SK-N-SH (cell line): ENCODE results near the gene MYBPC3. TPM values are rescaled to one million over a fixed set of nuclear protein-coding genes. Genes with fewer than 3 reads are reported as not detected.

Experiments
- CTCF ChIA-PET: fragments of 300-600, 350-600 bp; formaldehyde crosslinking; extraction: SDS; loops from one replicate; lab custom pipeline; 2021; lab: Yijun Ruan, JAX
- POLR2A ChIA-PET: fragments of 350-600 bp; sonication (Branson Sonifier 250); formaldehyde crosslinking; extraction: SDS; loops from one replicate; lab custom pipeline; 2020; ENCODE audit warnings: antibody characterized with exemption, inconsistent platforms; lab: Yijun Ruan, JAX
- DNase-seq: peaks from one replicate; pipeline ENCODE4 v3.0.0; 2012
- H2AFZ ChIP-seq: fragments of 200-600 bp; sonication (generic); 2 replicates; pipeline ENCODE4 v1.8.1; 2016; ENCODE audit warnings: antibody characterized with exemption, mild to moderate bottlenecking, low read depth
- H3F3A ChIP-seq: fragments of 200-600 bp; sonication (generic); replicated peaks from 2 replicates; pipeline ENCODE3; 2016; ENCODE audit warnings: antibody characterized with exemption, mild to moderate bottlenecking; ENCODE audit not compliant: insufficient read depth
- H3K27ac ChIP-seq, 2 experiments: fragments of 200-500 bp in 1 of 2; fragments of 200-600 bp in 1 of 2; sonication (Bioruptor generic) in 1 of 2; sonication (generic), shearing (Covaris generic) in 1 of 2; 2 replicates each; pipeline versions ENCODE4 v1.5.1 to v1.6.1; 2014 to 2016; ENCODE audit warnings: low read depth in 2 of 2, inconsistent platforms in 1 of 2, low read length in 1 of 2, mild to moderate bottlenecking in 1 of 2, mixed read lengths in 1 of 2
- H3K27me3 ChIP-seq: fragments of 200-600 bp; sonication (generic), shearing (Covaris generic); 2 replicates; pipeline ENCODE4 v1.6.1; 2016; ENCODE audit warnings: mixed run types; ENCODE audit not compliant: insufficient read depth
- H3K36me3 ChIP-seq, 2 experiments: fragments of 200-500 bp in 1 of 2; fragments of 200-600 bp in 1 of 2; sonication (Bioruptor generic) in 1 of 2; sonication (generic) in 1 of 2; replicated peaks in 1 of 2; 2 replicates each; pipeline versions ENCODE3 to v1.5.1; 2014 to 2016; ENCODE audit warnings: low read length in 1 of 2, mild to moderate bottlenecking in 1 of 2; ENCODE audit not compliant: insufficient read depth in 2 of 2, control insufficient read depth in 1 of 2
- H3K4me1 ChIP-seq, 2 experiments: fragments of 200-500 bp in 1 of 2; fragments of 200-600 bp in 1 of 2; sonication (Bioruptor generic) in 1 of 2; sonication (generic), shearing (Covaris generic) in 1 of 2; 2 replicates each; pipeline versions ENCODE4 v1.5.1 to v1.6.1; 2014 to 2016; ENCODE audit warnings: low read depth in 1 of 2, low read length in 1 of 2, mixed run types in 1 of 2; ENCODE audit not compliant: insufficient read depth in 2 of 2, control insufficient read depth in 1 of 2
- H3K4me2 ChIP-seq: fragments of 200-600 bp; sonication (generic), shearing (Covaris generic); 2 replicates; pipeline ENCODE4 v1.6.1; 2017; ENCODE audit warnings: mixed run types
- H3K4me3 ChIP-seq, 2 experiments: fragments of 200-500 bp in 1 of 2; fragments of 200-600 bp in 1 of 2; sonication (Bioruptor generic) in 1 of 2; sonication (generic), shearing (Covaris generic) in 1 of 2; 2 replicates each; pipeline versions ENCODE4 v1.5.1 to v1.8.1; 2014 to 2016; ENCODE audit warnings: low read depth in 2 of 2, inconsistent platforms in 1 of 2, low read length in 1 of 2, mild to moderate bottlenecking in 1 of 2, mixed read lengths in 1 of 2, moderate library complexity in 1 of 2
- H3K79me2 ChIP-seq: fragments of 200-600 bp; sonication (generic); 2 replicates; pipeline ENCODE4 v1.8.1; 2017; ENCODE audit warnings: mild to moderate bottlenecking; ENCODE audit not compliant: insufficient read depth
- H3K9ac ChIP-seq: fragments of 200-600 bp; sonication (generic); 2 replicates; pipeline ENCODE4 v1.6.1; 2017; ENCODE audit warnings: mixed run types
- H3K9me2 ChIP-seq: fragments of 200-600 bp; sonication (generic); 2 replicates; pipeline ENCODE4 v1.6.1; 2017; ENCODE audit warnings: mixed run types
- H3K9me3 ChIP-seq: fragments of 200-600 bp; sonication (generic); 2 replicates; pipeline ENCODE4 v1.6.1; 2017; ENCODE audit warnings: mixed run types, mild to moderate bottlenecking, moderate library complexity
- H4K20me1 ChIP-seq: fragments of 200-600 bp; sonication (generic); 2 replicates; pipeline ENCODE4 v1.6.1; 2017; ENCODE audit warnings: mild to moderate bottlenecking, mixed run types; ENCODE audit not compliant: insufficient read depth
- CHD2 ChIP-seq: fragments of 150-350 bp; IDR thresholded peaks from 2 replicates; pipeline ENCODE4 v1.6.1; 2018; ENCODE audit warnings: low read length; ENCODE audit not compliant: partially characterized antibody
- CTCF ChIP-seq: fragments of 200-600 bp; sonication (generic); IDR thresholded peaks from 2 replicates; pipeline ENCODE4 v1.6.1; 2017; ENCODE audit warnings: antibody characterized with exemption, mild to moderate bottlenecking, moderate library complexity
- ELF1 ChIP-seq: IDR thresholded peaks from 2 replicates; pipeline ENCODE4 v1.4.0; 2012
- EZH2phosphoT487 ChIP-seq: fragments of 200-600 bp; sonication (generic); IDR thresholded peaks from 2 replicates; pipeline ENCODE4 v1.6.1; 2017; ENCODE audit warnings: low read depth, mixed run types, mild to moderate bottlenecking, antibody characterized with exemption, moderate library complexity, borderline replicate concordance
- FOSL2 ChIP-seq: IDR thresholded peaks from 2 replicates; pipeline ENCODE4 v1.4.0; 2012; ENCODE audit warnings: low read depth, mild to moderate bottlenecking, moderate library complexity, borderline replicate concordance
- FOXM1 ChIP-seq: IDR thresholded peaks from 2 replicates; pipeline ENCODE4 v1.4.0; 2012; ENCODE audit warnings: low read depth, mild to moderate bottlenecking
- IRF3 ChIP-seq: fragments of 150-350 bp; IDR thresholded peaks from 2 replicates; pipeline ENCODE4 v1.6.1; 2016; ENCODE audit warnings: mild to moderate bottlenecking, low read depth, low read length
- MEF2A ChIP-seq: IDR thresholded peaks from 2 replicates; pipeline ENCODE4 v1.4.0; 2012; ENCODE audit warnings: low read depth, borderline replicate concordance
- MXI1 ChIP-seq: IDR thresholded peaks from 2 replicates; pipeline ENCODE4 v1.6.1; 2012; ENCODE audit warnings: mild to moderate bottlenecking, low read depth, low read length, improper control_type of control experiment
- NRF1 ChIP-seq: IDR thresholded peaks from 2 replicates; pipeline ENCODE4 v1.6.1; 2012; ENCODE audit warnings: low read depth, mild to moderate bottlenecking, low read length
- RAD21 ChIP-seq: IDR thresholded peaks from 2 replicates; pipeline ENCODE4 v1.6.1; 2012; ENCODE audit warnings: mild to moderate bottlenecking, low read length
- RCOR1 ChIP-seq: fragments of 150-350 bp; IDR thresholded peaks from 2 replicates; pipeline ENCODE4 v1.6.1; 2017; ENCODE audit warnings: antibody characterized with exemption, low read length
- RXRA ChIP-seq: IDR thresholded peaks from 2 replicates; pipeline ENCODE4 v1.4.0; 2012; ENCODE audit warnings: low read depth, mild to moderate bottlenecking, borderline replicate concordance
- SIN3A ChIP-seq: IDR thresholded peaks from 2 replicates; pipeline ENCODE4 v1.6.1; 2012; ENCODE audit warnings: low read depth, mild to moderate bottlenecking, low read length, moderate library complexity, borderline replicate concordance
- TAF1 ChIP-seq: IDR thresholded peaks from 2 replicates; pipeline ENCODE4 v1.6.1; 2012; ENCODE audit warnings: low read depth, mild to moderate bottlenecking, low read length, moderate library complexity, borderline replicate concordance
- TCF12 ChIP-seq: IDR thresholded peaks from 2 replicates; pipeline ENCODE4 v1.4.0; 2012
- TEAD4 ChIP-seq: IDR thresholded peaks from 2 replicates; pipeline ENCODE4 v1.4.0; 2012; ENCODE audit warnings: mild to moderate bottlenecking, borderline replicate concordance; ENCODE audit not compliant: insufficient read depth
- USF2 ChIP-seq: fragments of 150-350 bp; IDR thresholded peaks from 2 replicates; pipeline ENCODE4 v1.6.1; 2017; ENCODE audit warnings: antibody characterized with exemption, low read length, low read depth, borderline replicate concordance
- ZBTB33 ChIP-seq: IDR thresholded peaks from 2 replicates; pipeline ENCODE4 v1.4.0; 2012; ENCODE audit warnings: low read depth, borderline replicate concordance
- WGBS: methylation state at CpG from one replicate; pipeline ENCODE4 v1.1.6; 2017; ENCODE audit warnings: low lambda C conversion rate; 5-methylcytosine and 5-hydroxymethylcytosine counted together
- polyA plus RNA-seq, 3 experiments: library from polyadenylated mRNA; depleted of rRNA; stranded (reverse); fragments of >200 nt; gene quantifications; 2 replicates each; pipeline ENCODE4 v1.2.3, GENCODE V29; 2012

The MYBPC3 gene
- polyA plus RNA-seq, 1 of the 3 experiments (the other 2 are of a cell fraction): not detected

GRCh38 chr11:47375020-47375419 is 22.5 kb upstream of the MYBPC3 start:
- 88% methylated on average over 8 of the region's 8 CpGs for WGBS

GRCh38 chr11:47374720-47375019 is 22.2 kb upstream of the MYBPC3 start:
- Histone ChIP-seq H3K4me3 (no peak overlapping the region), H3K36me3 (no peaks in the 10 kb centered on the region), H2AFZ (no peak overlapping the region), H3K27ac (no peak overlapping the region), H3K79me2 (no peaks in the 10 kb centered on the region), H3K4me2 (no peak overlapping the region), H3K9me3 (no peaks in the 10 kb centered on the region), H3K9me2 (no peaks in the 10 kb centered on the region), H4K20me1 (no peaks in the 10 kb centered on the region), H3K9ac (no peak overlapping the region), H3K27me3 (no peaks in the 10 kb centered on the region), H3F3A (no peaks in the 10 kb centered on the region), H3K4me1 (peaks cover 0 to 4% of the 10 kb centered on the region in 2 experiments; a peak in 1 of 4 replicates)
- no peak for TF ChIP-seq RCOR1
- TF ChIP-seq ELF1: no peak
- no peak for TF ChIP-seq CHD2
- no peak for TF ChIP-seq RXRA
- TF ChIP-seq TEAD4: no peak
- TF ChIP-seq FOSL2: no peak
- no peak for TF ChIP-seq RAD21
- no peak for TF ChIP-seq CTCF
- no peak for TF ChIP-seq NRF1
- no peak for TF ChIP-seq MXI1
- no peak for TF ChIP-seq MEF2A
- TF ChIP-seq SIN3A: no peak
- TF ChIP-seq IRF3: no peak
- TF ChIP-seq TAF1: no peak
- whole genome bisulfite sequencing: 70% methylated on average over 4 of the region's 5 CpGs
- POLR2A ChIA-PET: interaction anchor here (0.8 kb wide), 1 partner anchor 37 kb away, joined by 3 read pairs; no protein-coding TSS in a partner anchor
- CTCF ChIA-PET: interaction anchor here (0.7 to 7.4 kb wide), 25 partner anchors 11 to 485 kb away, joined by 3 to 239 read pairs (median 6); partner anchors contain the start of genes ACP2, RAPSN and SLC39A13
- no peak for DNase-seq

More at GRCh38 chr11:47375020-47375419, 22.5 kb upstream of the MYBPC3 start:
- Histone ChIP-seq H3K4me1 (peaks cover 0 to 4% of the 10 kb centered on the region in 2 experiments; a peak in 1 of 4 replicates), H3K79me2 (no peaks in the 10 kb centered on the region), H3K9ac (no peak overlapping the region), H3K36me3 (no peaks in the 10 kb centered on the region), H3F3A (no peaks in the 10 kb centered on the region), H3K9me3 (no peaks in the 10 kb centered on the region), H3K4me2 (no peak overlapping the region), H3K27me3 (no peaks in the 10 kb centered on the region), H3K27ac (no peak overlapping the region), H3K9me2 (no peaks in the 10 kb centered on the region), H2AFZ (no peak overlapping the region), H3K4me3 (no peak overlapping the region), H4K20me1 (no peaks in the 10 kb centered on the region)
- ChIA-PET CTCF (interaction anchor here (1.0 to 7.4 kb wide), 7 partner anchors 11 to 478 kb away, joined by 4 to 239 read pairs (median 8); partner anchors contain the start of genes ACP2 and SLC39A13), POLR2A (interaction anchor here (0.8 kb wide), 1 partner anchor 37 kb away, joined by 3 read pairs; no protein-coding TSS in a partner anchor)
- TF ChIP-seq FOXM1 (no peak), EZH2phosphoT487 (no peak), ZBTB33 (no peak), USF2 (no peak), CHD2 (no peak), TAF1 (no peak), TCF12 (no peak)
- DNase-seq: no peak
